Hepatocyte (in vitro differentiated cells): ENCODE measurements around the gene USP22.

ENCODE experiments used
- CTCF ChIP-seq: fragments of 200-600 bp; sonication (generic); IDR thresholded peaks from 2 replicates; pipeline ENCODE4 v1.5.1; 2016; ENCODE audit warnings: antibody characterized with exemption, mild to moderate bottlenecking; ENCODE audit not compliant: poor library complexity
- EZH2 ChIP-seq: fragments of 200-600 bp; sonication (generic); IDR thresholded peaks from 2 replicates; pipeline ENCODE4 v1.6.1; 2016; ENCODE audit warnings: antibody characterized with exemption, mild to moderate bottlenecking, borderline replicate concordance
- EZH2phosphoT487 ChIP-seq: fragments of 200-600 bp; sonication (generic); IDR thresholded peaks from one replicate; pipeline ENCODE4 v1.6.1; 2018; ENCODE audit warnings: antibody characterized with exemption, mild to moderate bottlenecking, low read depth, moderate library complexity; ENCODE audit not compliant: unreplicated experiment, severe bottlenecking

GRCh38 chr17:21058098-21058893, 15.5 kb upstream of the USP22 start:
- TF ChIP-seq CTCF = peak; percentile 6
- TF ChIP-seq EZH2phosphoT487 = no peak
- TF ChIP-seq EZH2 = no peak
